C4-2B (cell line): ENCODE measurements around the gene DUOXA2.

Experiments
- ZFX ChIP-seq: fragments of 450-650 bp; IDR thresholded peaks from 2 replicates; pipeline ENCODE4 v1.6.1; 2017
- TF ChIP-seq, protein P1 (sequence below): fragments of 450-650 bp; conservative IDR thresholded peaks from 2 replicates; pipeline ENCODE4 v1.5.1; 2017; ENCODE audit warnings: mild to moderate bottlenecking

DNA sequence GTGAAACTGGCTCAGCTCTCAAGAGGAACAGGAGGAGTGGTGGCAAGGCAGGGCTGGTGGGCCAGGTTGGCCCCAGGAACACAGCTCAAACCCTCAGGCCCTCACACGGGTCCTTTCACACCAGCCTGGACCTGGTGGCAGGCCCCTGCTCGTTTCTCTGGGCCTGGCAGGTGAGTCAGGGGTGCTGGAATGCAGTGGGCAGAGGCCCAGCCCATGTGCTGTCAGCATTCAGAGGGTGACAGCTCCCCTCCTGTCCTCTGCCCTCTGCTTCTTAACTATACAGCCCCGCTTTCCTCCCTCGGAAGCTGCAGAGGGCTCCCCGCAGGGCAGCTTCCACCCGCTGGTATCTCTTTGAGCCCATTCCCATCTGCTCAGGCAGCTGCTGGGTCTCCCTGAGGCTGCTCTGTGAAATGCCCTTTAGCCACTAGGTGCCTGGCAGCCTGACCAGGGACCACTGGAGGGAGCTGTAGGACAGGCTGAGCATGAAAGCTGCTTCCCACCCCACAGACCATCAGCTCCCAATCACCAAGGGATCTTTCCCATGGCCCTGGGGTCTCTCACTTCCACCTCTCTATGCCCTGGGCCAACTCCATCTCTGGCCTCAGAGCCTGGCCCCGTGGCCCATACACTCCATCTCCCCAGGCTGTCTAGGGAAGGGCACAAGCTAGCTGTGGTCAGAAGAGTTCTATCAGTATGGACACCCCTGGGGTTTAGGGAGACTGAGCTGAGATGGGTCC lies 48.8 kb downstream of the DUOXA2 start:
- TF ChIP-seq, protein P1, sequence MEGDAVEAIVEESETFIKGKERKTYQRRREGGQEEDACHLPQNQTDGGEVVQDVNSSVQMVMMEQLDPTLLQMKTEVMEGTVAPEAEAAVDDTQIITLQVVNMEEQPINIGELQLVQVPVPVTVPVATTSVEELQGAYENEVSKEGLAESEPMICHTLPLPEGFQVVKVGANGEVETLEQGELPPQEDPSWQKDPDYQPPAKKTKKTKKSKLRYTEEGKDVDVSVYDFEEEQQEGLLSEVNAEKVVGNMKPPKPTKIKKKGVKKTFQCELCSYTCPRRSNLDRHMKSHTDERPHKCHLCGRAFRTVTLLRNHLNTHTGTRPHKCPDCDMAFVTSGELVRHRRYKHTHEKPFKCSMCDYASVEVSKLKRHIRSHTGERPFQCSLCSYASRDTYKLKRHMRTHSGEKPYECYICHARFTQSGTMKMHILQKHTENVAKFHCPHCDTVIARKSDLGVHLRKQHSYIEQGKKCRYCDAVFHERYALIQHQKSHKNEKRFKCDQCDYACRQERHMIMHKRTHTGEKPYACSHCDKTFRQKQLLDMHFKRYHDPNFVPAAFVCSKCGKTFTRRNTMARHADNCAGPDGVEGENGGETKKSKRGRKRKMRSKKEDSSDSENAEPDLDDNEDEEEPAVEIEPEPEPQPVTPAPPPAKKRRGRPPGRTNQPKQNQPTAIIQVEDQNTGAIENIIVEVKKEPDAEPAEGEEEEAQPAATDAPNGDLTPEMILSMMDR, result peak; percentile 87
- no peak for TF ChIP-seq ZFX
